CD4-positive, alpha-beta T cell treated with Interleukin-2 at 100 ng/mL for 4 hours (primary cell): ENCODE data around the gene STXBP1.

Source experiments
- DNase-seq: peaks from one replicate; pipeline ENCODE4 v3.0.0-alpha.2; 2020; ENCODE audit warnings: low spot score

STXBP1 gene

GRCh38 chr9:127714951-127715469 is 102.9 kb downstream of the STXBP1 start:
- DNase-seq = no peak

GRCh38 chr9:127715470-127716337 is 103.6 kb downstream of the STXBP1 start, which contains the start of the genes PTRH1 and TTC16:
PTRH1 (minus strand) TSS chr9:127715663; CDS start chr9:127715639, 24 bp downstream.
TTC16 (plus strand) TSS chr9:127716079; CDS start chr9:127716146, 67 bp downstream.
- DNase-seq = peak; percentile 95

GRCh38 chr9:127716412-127716811 is 104.3 kb downstream of the STXBP1 start:
- no peak for DNase-seq

- DNase-seq = no peak
Observed at GRCh38 chr9:127717766-127718165, 105.7 kb downstream of the STXBP1 start.

GRCh38 chr9:127720031-127720864 is 108.2 kb downstream of the STXBP1 start:
- DNase-seq = peak; percentile 29

- DNase-seq = no peak
Observed at GRCh38 chr9:127720865-127721227, 108.8 kb downstream of the STXBP1 start.

GRCh38 chr9:127721391-127721821 is 109.3 kb downstream of the STXBP1 start:
- DNase-seq = peak; percentile 46

- DNase-seq = no peak
Observed at GRCh38 chr9:127722055-127722745, 110.1 kb downstream of the STXBP1 start.

- DNase-seq = no peak
Observed at GRCh38 chr9:127723013-127723412, 110.9 kb downstream of the STXBP1 start.

- no peak for DNase-seq
Observed at GRCh38 chr9:127723444-127723843, 111.4 kb downstream of the STXBP1 start.

- no peak for DNase-seq
Observed at GRCh38 chr9:127724012-127724411, 111.9 kb downstream of the STXBP1 start.

- no peak for DNase-seq
Observed at GRCh38 chr9:127726871-127727270, 114.8 kb downstream of the STXBP1 start.

GRCh38 chr9:127728808-127729207 is 116.7 kb downstream of the STXBP1 start:
- no peak for DNase-seq

- DNase-seq = no peak
Observed at GRCh38 chr9:127729522-127730256, 117.6 kb downstream of the STXBP1 start.

GRCh38 chr9:127730262-127730661 is 118.2 kb downstream of the STXBP1 start:
- no peak for DNase-seq

GRCh38 chr9:127730799-127731410 is 118.8 kb downstream of the STXBP1 start:
- DNase-seq = no peak

- no peak for DNase-seq
Observed at GRCh38 chr9:127731938-127732337, 119.9 kb downstream of the STXBP1 start.

- no peak for DNase-seq
Observed at GRCh38 chr9:127732444-127732843, 120.4 kb downstream of the STXBP1 start.

GRCh38 chr9:127733614-127734013 is 121.5 kb downstream of the STXBP1 start:
- no peak for DNase-seq

GRCh38 chr9:127734247-127734746 is 122.2 kb downstream of the STXBP1 start:
- no peak for DNase-seq
